Ishikawa (cell line): ENCODE data around the gene CMTM7.

Experiments used
- CEBPB ChIP-seq: IDR thresholded peaks from 2 replicates; pipeline ENCODE4 v1.6.1; 2012
- CREB1 ChIP-seq: IDR thresholded peaks from 2 replicates; pipeline ENCODE4 v1.6.1; 2012; ENCODE audit warnings: low read depth
- EGR1 ChIP-seq: IDR thresholded peaks from 2 replicates; pipeline ENCODE4 v1.6.1; 2012
- EP300 ChIP-seq: IDR thresholded peaks from 2 replicates; pipeline ENCODE4 v1.6.1; 2012; ENCODE audit warnings: borderline replicate concordance
- FOXM1 ChIP-seq: IDR thresholded peaks from 2 replicates; pipeline ENCODE4 v1.6.1; 2012; ENCODE audit warnings: low read depth, borderline replicate concordance
- NFIC ChIP-seq: IDR thresholded peaks from 2 replicates; pipeline ENCODE4 v1.6.1; 2012
- RAD21 ChIP-seq: IDR thresholded peaks from 2 replicates; pipeline ENCODE4 v1.6.1; 2012; ENCODE audit warnings: low read depth
- TAF1 ChIP-seq: IDR thresholded peaks from 2 replicates; pipeline ENCODE4 v1.6.1; 2012; ENCODE audit warnings: low read depth, mild to moderate bottlenecking
- TCF12 ChIP-seq: IDR thresholded peaks from 2 replicates; pipeline ENCODE4 v1.6.1; 2012; ENCODE audit warnings: low read depth
- TEAD4 ChIP-seq: IDR thresholded peaks from 2 replicates; pipeline ENCODE4 v1.6.1; 2012
- YY1 ChIP-seq: IDR thresholded peaks from 2 replicates; pipeline ENCODE4 v1.6.1; 2012; ENCODE audit warnings: low read depth
- ZBTB7A ChIP-seq: IDR thresholded peaks from 2 replicates; pipeline ENCODE4 v1.6.1; 2012; ENCODE audit warnings: low read depth
- TF ChIP-seq, protein P1 (sequence below): IDR thresholded peaks from 2 replicates; pipeline ENCODE4 v1.6.1; 2012
- TF ChIP-seq, protein P2 (sequence below): IDR thresholded peaks from 2 replicates; pipeline ENCODE4 v1.6.1; 2012; ENCODE audit warnings: low read depth, mild to moderate bottlenecking
- TF ChIP-seq, protein P3 (sequence below): IDR thresholded peaks from 2 replicates; pipeline ENCODE4 v1.6.1; 2012

Gene CMTM7

DNA sequence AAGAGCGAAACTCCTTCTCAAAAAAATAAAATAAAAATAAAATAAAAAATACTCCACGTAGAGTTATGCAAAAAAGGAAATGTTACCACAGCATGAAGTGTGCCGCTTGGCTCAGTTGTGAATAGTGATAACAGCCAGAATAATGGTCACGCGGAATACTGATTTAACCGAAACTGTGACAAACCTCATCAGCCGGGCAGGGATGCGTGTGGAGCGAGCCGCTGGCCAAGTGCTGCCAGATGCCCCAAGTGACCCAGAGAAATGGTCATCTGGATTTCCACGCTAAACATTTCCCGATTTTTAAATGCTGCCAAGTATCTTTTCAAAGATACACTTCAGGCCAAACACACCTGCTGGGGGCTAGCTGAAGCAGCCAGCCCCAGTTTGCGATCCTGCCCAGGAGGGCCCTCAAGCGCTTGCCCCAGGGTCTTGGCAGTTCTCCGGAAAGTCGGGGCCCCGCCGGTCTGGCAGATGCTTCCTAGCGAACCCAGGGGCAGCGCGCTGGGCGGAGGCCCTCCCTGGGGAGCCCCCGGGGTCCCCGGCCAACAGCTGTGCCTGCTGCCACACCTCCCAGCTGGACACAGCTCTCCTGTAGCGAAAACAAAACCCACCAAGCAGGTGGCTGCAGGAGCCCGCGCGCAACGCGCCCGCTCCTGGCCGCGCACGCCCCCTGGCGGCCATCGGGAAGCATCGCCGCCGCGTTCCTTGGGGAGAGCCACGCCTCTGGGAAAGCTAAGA is 75.8 kb downstream of the CMTM7 start:
- TF ChIP-seq, protein P1, sequence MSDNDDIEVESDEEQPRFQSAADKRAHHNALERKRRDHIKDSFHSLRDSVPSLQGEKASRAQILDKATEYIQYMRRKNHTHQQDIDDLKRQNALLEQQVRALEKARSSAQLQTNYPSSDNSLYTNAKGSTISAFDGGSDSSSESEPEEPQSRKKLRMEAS, result peak; percentile 30; the same call in 1 of the 2 replicates
- TF ChIP-seq TCF12 (peak; percentile 29; the same call in 1 of the 2 replicates), ZBTB7A (0 out of 2 replicates have a peak, but pooled peaks have one; percentile 33), RAD21 (peak; percentile 87)
- TF ChIP-seq, protein P2, sequence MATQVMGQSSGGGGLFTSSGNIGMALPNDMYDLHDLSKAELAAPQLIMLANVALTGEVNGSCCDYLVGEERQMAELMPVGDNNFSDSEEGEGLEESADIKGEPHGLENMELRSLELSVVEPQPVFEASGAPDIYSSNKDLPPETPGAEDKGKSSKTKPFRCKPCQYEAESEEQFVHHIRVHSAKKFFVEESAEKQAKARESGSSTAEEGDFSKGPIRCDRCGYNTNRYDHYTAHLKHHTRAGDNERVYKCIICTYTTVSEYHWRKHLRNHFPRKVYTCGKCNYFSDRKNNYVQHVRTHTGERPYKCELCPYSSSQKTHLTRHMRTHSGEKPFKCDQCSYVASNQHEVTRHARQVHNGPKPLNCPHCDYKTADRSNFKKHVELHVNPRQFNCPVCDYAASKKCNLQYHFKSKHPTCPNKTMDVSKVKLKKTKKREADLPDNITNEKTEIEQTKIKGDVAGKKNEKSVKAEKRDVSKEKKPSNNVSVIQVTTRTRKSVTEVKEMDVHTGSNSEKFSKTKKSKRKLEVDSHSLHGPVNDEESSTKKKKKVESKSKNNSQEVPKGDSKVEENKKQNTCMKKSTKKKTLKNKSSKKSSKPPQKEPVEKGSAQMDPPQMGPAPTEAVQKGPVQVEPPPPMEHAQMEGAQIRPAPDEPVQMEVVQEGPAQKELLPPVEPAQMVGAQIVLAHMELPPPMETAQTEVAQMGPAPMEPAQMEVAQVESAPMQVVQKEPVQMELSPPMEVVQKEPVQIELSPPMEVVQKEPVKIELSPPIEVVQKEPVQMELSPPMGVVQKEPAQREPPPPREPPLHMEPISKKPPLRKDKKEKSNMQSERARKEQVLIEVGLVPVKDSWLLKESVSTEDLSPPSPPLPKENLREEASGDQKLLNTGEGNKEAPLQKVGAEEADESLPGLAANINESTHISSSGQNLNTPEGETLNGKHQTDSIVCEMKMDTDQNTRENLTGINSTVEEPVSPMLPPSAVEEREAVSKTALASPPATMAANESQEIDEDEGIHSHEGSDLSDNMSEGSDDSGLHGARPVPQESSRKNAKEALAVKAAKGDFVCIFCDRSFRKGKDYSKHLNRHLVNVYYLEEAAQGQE, result no peak

DNA sequence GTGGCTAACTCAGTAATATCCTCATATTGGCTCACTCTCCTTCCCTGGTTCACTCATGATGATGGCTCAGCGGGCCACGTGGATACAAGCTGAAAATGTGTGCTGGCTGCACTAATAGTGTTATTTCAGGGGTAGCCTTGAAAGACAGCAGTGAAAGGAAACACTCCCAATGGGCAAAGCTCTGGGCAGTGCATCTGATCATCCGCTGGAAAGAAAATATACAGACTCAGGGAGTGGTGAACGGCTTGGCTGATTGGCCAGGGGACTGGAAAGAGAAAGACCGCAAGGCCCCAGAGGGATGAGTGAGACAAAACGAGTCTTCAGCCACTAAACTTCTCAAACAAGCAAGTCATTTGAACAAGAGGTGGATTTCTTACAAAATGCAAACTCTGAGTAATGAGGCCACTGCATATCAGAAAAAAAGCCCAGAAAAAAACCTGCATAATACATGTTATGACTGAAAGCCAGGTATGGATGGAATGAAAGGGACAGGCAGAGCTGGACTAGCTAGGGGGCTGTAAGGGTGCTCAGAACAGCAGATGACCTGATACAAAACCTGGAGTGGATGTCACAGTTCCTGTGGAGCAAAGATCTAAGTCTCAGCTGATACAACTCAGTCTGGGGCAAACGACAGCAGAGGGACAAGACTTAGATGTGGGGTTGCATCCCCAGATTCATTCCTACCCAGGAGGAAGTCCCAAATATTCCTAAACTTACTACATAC is 77.7 kb downstream of the CMTM7 start:
- TF ChIP-seq, protein P1, result no peak
- no peak for TF ChIP-seq TAF1
- no peak for TF ChIP-seq TCF12
- TF ChIP-seq RAD21, result no peak
- no peak for TF ChIP-seq ZBTB7A
- no peak for TF ChIP-seq EGR1
- TF ChIP-seq TEAD4, result no peak
- no peak for TF ChIP-seq EP300
- no peak for TF ChIP-seq FOXM1
- no peak for TF ChIP-seq NFIC
- no peak for TF ChIP-seq CEBPB
- TF ChIP-seq CREB1, result no peak
- TF ChIP-seq, protein P2, result no peak
- no peak for TF ChIP-seq YY1
- TF ChIP-seq, protein P3, sequence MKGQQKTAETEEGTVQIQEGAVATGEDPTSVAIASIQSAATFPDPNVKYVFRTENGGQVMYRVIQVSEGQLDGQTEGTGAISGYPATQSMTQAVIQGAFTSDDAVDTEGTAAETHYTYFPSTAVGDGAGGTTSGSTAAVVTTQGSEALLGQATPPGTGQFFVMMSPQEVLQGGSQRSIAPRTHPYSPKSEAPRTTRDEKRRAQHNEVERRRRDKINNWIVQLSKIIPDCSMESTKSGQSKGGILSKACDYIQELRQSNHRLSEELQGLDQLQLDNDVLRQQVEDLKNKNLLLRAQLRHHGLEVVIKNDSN, result no peak

DNA sequence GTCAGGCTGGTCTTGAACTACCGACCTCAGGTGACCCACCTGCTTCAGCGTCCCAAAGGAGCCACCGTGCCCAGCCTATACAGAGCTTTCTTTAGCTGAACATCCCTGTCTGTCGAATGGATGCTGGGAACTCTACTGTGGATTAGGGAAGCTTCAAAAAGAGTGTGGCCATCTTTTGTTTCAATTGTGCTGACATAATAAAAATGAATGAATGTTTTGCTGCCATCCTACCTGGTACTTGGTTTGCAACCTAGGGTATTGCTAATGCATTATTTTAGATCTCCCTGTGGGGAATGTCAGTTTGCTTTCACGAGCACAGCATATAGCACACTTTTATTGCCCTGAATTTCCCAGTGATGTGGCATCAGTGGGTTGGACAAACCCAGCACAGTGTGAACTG is 78.7 kb downstream of the CMTM7 start:
- TF ChIP-seq CREB1 (no peak), RAD21 (no peak), NFIC (no peak), ZBTB7A (no peak), TCF12 (no peak), TEAD4 (no peak), FOXM1 (no peak)
- TF ChIP-seq, protein P2, result no peak

DNA sequence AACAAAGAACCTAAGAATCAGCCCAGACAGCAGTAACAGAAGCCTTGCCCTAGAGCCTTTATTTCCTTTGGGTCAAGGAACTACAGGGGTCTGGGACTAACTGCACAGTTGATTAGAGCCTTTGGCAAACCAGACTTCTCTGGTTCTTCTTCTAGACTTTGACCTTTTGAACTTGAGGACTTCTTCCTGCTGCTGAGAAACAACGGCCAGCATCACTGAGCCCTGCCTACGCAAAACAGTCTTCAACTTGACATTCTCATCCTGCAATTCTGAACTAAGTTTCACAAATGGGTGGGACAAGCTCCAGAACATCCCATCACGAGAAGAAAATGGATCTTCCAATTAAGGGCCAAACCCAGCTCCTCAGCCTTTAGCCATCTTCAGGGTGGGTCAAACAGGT is 79.6 kb downstream of the CMTM7 start:
- TF ChIP-seq ZBTB7A (no peak), TAF1 (no peak), TEAD4 (no peak), NFIC (no peak)

DNA sequence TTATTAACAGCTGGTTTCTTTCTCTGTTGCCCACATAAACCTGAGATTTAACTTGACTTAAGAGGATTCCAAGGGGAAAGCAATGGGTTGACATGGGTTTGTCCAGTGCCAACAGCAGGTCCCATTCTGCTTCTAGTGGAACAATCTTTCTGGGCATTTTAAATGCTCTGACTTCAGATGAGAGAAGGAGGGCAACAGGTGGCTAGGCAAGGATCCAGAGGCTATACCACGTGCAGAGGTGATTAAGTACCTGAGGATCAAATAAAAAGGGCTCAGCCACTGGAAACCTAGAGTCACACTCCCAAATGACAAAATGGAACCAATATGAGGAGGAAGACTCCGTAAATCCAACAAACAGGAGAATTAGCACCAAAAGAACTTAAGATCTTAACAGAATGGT is 82.5 kb downstream of the CMTM7 start:
- TF ChIP-seq EGR1 (no peak), CEBPB (no peak)
- TF ChIP-seq, protein P2, result no peak
